ENCODE measurements around the gene STX18. TPM values are rescaled to one million over a fixed set of nuclear protein-coding genes. Genes with fewer than 3 reads are reported as not detected.
"Not testable (repeated sequence)": the region's sequence is repeated elsewhere in the genome, so short reads cannot be mapped to it uniquely, and the experiment has no call there.

The STX18 gene
- total RNA-seq, 4 donors from 2014 or later: 9.2 to 56.9 (median 42.1) TPM

- Histone ChIP-seq H3K27ac (no peak overlapping the region), H3K4me3 (no peak overlapping the region), H3K9me3 (no peaks in the 10 kb centered on the region), H3K36me3 (no peaks in the 10 kb centered on the region), H3K27me3 (no peaks in the 10 kb centered on the region), H3K4me1 (peaks cover 0 to 10% (median 3%) of the 10 kb centered on the region in 4 donors)
- WGBS, 2 donors (ENCODE audit: low coverage in 1 of 2): 99 to 100% methylated on average over 1 to 2 of the region's 2 CpGs
- no peak for TF ChIP-seq EP300 (IDR thresholded peaks at IDR 0.05; ENCODE audit: low read depth)
- no peak for TF ChIP-seq POLR2AphosphoS5 (IDR thresholded peaks at IDR 0.05)
- no peak for TF ChIP-seq CTCF (IDR thresholded peaks at IDR 0.05)
- no peak for TF ChIP-seq POLR2A (IDR thresholded peaks at IDR 0.05)
- intact Hi-C loops (cut with DNase I; ENCODE audit: low total_unique reads): no loop called here
- in situ Hi-C loops (cut with MboI; ENCODE audit: low pct_ligation_motif_present in 1 of 4, low pct_unique_long_range_greater_than_20kb in 1 of 4, low sequenced_read_pairs in 3 of 4): no loop called here
- no peak for DNase-seq
These were observed 32.3 kb downstream of the STX18 start for GRCh38 chr4:4509521-4509920.

- no peaks in the 10 kb centered on the region for H3K36me3 ChIP-seq
- in situ Hi-C loops (cut with MboI; ENCODE audit: low pct_ligation_motif_present in 1 of 4, low pct_unique_long_range_greater_than_20kb in 1 of 4, low sequenced_read_pairs in 3 of 4) (no loop called here), intact Hi-C loops (cut with DNase I; ENCODE audit: low total_unique reads) (no loop called here)
- no peaks in the 10 kb centered on the region for H3K9me3 ChIP-seq
- 60 to 73% methylated on average over 2 to 4 of the region's 4 CpGs for WGBS, 2 donors (ENCODE audit: low coverage in 1 of 2)
- H3K4me3 ChIP-seq: no peak overlapping the region
- DNase-seq: no peak
- peak in 3 of 5 experiments; percentile 10 to 25 (median 14) for TF ChIP-seq CTCF (IDR thresholded peaks at IDR 0.05)
- no peak for TF ChIP-seq POLR2AphosphoS5 (IDR thresholded peaks at IDR 0.05)
- TF ChIP-seq POLR2A (IDR thresholded peaks at IDR 0.05): no peak
- H3K4me1 ChIP-seq: peaks cover 0 to 10% (median 3%) of the 10 kb centered on the region in 4 donors
- no peaks in the 10 kb centered on the region for H3K27me3 ChIP-seq
- no peak overlapping the region for H3K27ac ChIP-seq
These were observed 33.9 kb downstream of the STX18 start for GRCh38 chr4:4507923-4508322.

- Histone ChIP-seq H3K4me1 (peaks cover 0 to 10% (median 3%) of the 10 kb centered on the region in 4 donors), H3K4me3 (no peak overlapping the region), H3K27me3 (no peaks in the 10 kb centered on the region), H3K27ac (peak overlapping the region in 3 of 4 donors; percentile 8 to 16 (median 14)), H3K36me3 (no peaks in the 10 kb centered on the region), H3K9me3 (no peaks in the 10 kb centered on the region)
- 68 to 70% methylated on average over 8 to 14 of the region's 14 CpGs for WGBS, 2 donors (ENCODE audit: low coverage in 1 of 2)
- DNase-seq: no peak
- intact Hi-C loops (cut with DNase I; ENCODE audit: low total_unique reads) (no loop called here), in situ Hi-C loops (cut with MboI; ENCODE audit: low pct_ligation_motif_present in 1 of 4, low pct_unique_long_range_greater_than_20kb in 1 of 4, low sequenced_read_pairs in 3 of 4) (no loop called here)
- TF ChIP-seq POLR2A (IDR thresholded peaks at IDR 0.05): no peak
- no peak for TF ChIP-seq EP300 (IDR thresholded peaks at IDR 0.05; ENCODE audit: low read depth)
- no peak for TF ChIP-seq POLR2AphosphoS5 (IDR thresholded peaks at IDR 0.05)
- no peak for TF ChIP-seq CTCF (IDR thresholded peaks at IDR 0.05)
These were observed 34.4 kb downstream of the STX18 start for GRCh38 chr4:4507403-4507802.

GRCh38 chr4:4506961-4507360, 34.9 kb downstream of the STX18 start:
- H3K27me3 ChIP-seq: no peaks in the 10 kb centered on the region
- in situ Hi-C loops (cut with MboI; ENCODE audit: low pct_ligation_motif_present in 1 of 4, low pct_unique_long_range_greater_than_20kb in 1 of 4, low sequenced_read_pairs in 3 of 4) (no loop called here), intact Hi-C loops (cut with DNase I; ENCODE audit: low total_unique reads) (no loop called here)
- TF ChIP-seq POLR2AphosphoS5 (IDR thresholded peaks at IDR 0.05): no peak
- no peak for TF ChIP-seq POLR2A (IDR thresholded peaks at IDR 0.05)
- no peak for TF ChIP-seq EP300 (IDR thresholded peaks at IDR 0.05; ENCODE audit: low read depth)
- no peak for TF ChIP-seq CTCF (IDR thresholded peaks at IDR 0.05)
- H3K36me3 ChIP-seq: no peaks in the 10 kb centered on the region
- peaks cover 0 to 10% (median 3%) of the 10 kb centered on the region in 4 donors for H3K4me1 ChIP-seq
- peak overlapping the region in 2 of 4 donors; percentile 14 to 16 for H3K27ac ChIP-seq
- no peaks in the 10 kb centered on the region for H3K9me3 ChIP-seq
- DNase-seq: peak; percentile 22
- WGBS, 2 donors (ENCODE audit: low coverage in 1 of 2): 25 to 49% methylated on average over 2 to 5 of the region's 5 CpGs
- H3K4me3 ChIP-seq: no peak overlapping the region

GRCh38 chr4:4505211-4505610, 36.6 kb downstream of the STX18 start:
- intact Hi-C loops (cut with DNase I; ENCODE audit: low total_unique reads); H3K36me3 ChIP-seq; H3K27me3 ChIP-seq; H3K27ac ChIP-seq; H3K9me3 ChIP-seq; H3K4me3 ChIP-seq; in situ Hi-C loops (cut with MboI; ENCODE audit: low pct_ligation_motif_present in 1 of 4, low pct_unique_long_range_greater_than_20kb in 1 of 4, low sequenced_read_pairs in 3 of 4); DNase-seq: not testable (repeated sequence)
- WGBS, 2 donors (ENCODE audit: low coverage in 1 of 2): 84 to 86% methylated on average over 8 to 9 of the region's 9 CpGs
- H3K4me1 ChIP-seq: peaks cover 0 to 10% (median 3%) of the 10 kb centered on the region in 4 donors
